Suprapubic skin (tissue), 4 donors: ENCODE measurements around the gene EIF4E. TPM values are rescaled to one million over a fixed set of nuclear protein-coding genes. Genes with fewer than 3 reads are reported as not detected.

Source experiments
- DNase-seq, 2 donors: peaks; one replicate each; pipeline ENCODE4 v3.0.0-alpha.2; 2019; ENCODE audit warnings: low spot score in 2 of 2
- H3K27ac ChIP-seq: fragments of 200-600 bp; sonication (generic); one replicate; pipeline ENCODE4 v1.5.1; 2019
- H3K27me3 ChIP-seq: fragments of 200-600 bp; sonication (generic); one replicate; pipeline ENCODE4 v1.5.1; 2019
- H3K36me3 ChIP-seq: fragments of 200-600 bp; sonication (generic); one replicate; pipeline ENCODE4 v1.5.1; 2019
- H3K4me1 ChIP-seq: fragments of 200-600 bp; sonication (generic); one replicate; pipeline ENCODE4 v1.5.1; 2019
- H3K4me3 ChIP-seq: fragments of 200-600 bp; sonication (generic); one replicate; pipeline ENCODE4 v1.5.1; 2019; ENCODE audit warnings: mild to moderate bottlenecking
- H3K9me3 ChIP-seq: fragments of 200-600 bp; sonication (generic); one replicate; pipeline ENCODE4 v1.5.1; 2019
- CTCF ChIP-seq, 2 donors: fragments of 200-600 bp in 1 of 2; fragments of 450-650 bp in 1 of 2; sonication (generic) in 1 of 2; IDR thresholded peaks; one replicate each; pipeline ENCODE4 v1.5.1; 2016 to 2019; ENCODE audit warnings: antibody characterized with exemption in 2 of 2, mild to moderate bottlenecking in 1 of 2, moderate library complexity in 1 of 2
- EP300 ChIP-seq: sonication (generic); formaldehyde crosslinking; IDR thresholded peaks from one replicate; pipeline ENCODE4 v1.6.1; 2017; ENCODE audit warnings: antibody characterized with exemption
- POLR2A ChIP-seq, 2 donors: fragments of 450-650 bp; IDR thresholded peaks; one replicate each; pipeline ENCODE4 v1.6.1; 2017; ENCODE audit warnings: antibody characterized with exemption in 2 of 2, mild to moderate bottlenecking in 2 of 2, moderate library complexity in 2 of 2
- POLR2AphosphoS5 ChIP-seq, 3 donors: sonication (generic); formaldehyde crosslinking; IDR thresholded peaks; one replicate each; pipeline ENCODE4 v1.6.1; 2017; ENCODE audit warnings: antibody characterized with exemption in 3 of 3
- WGBS: methylation state at CpG from one replicate; pipeline ENCODE4 v1.1.5; 2018; 5-methylcytosine and 5-hydroxymethylcytosine counted together
- total RNA-seq, 4 donors: library from RNA; depleted of rRNA; stranded (reverse); fragments of >200 nt; gene quantifications; one replicate each; pipeline ENCODE4 v1.1.0, GENCODE V29; 2016

The EIF4E gene
- total RNA-seq, 4 donors from 2014 or later = 42.5 to 68.7 (median 54.6) TPM

GRCh38 chr4:98958065-98958464 is 29.1 kb upstream of the EIF4E start:
- H3K36me3 ChIP-seq = no peaks in the 10 kb centered on the region
- no peaks in the 10 kb centered on the region for H3K27me3 ChIP-seq
- no peak for DNase-seq
- no peaks in the 10 kb centered on the region for H3K9me3 ChIP-seq
- TF ChIP-seq POLR2A (IDR thresholded peaks at IDR 0.05) (no peak), CTCF (IDR thresholded peaks at IDR 0.05) (no peak), EP300 (no peak), POLR2AphosphoS5 (IDR thresholded peaks at IDR 0.05) (no peak)
- WGBS = 93% methylated on average over 2 of the region's 2 CpGs
- H3K4me1 ChIP-seq = no peaks in the 10 kb centered on the region
- no peak overlapping the region for H3K4me3 ChIP-seq
- no peak overlapping the region for H3K27ac ChIP-seq

DNA sequence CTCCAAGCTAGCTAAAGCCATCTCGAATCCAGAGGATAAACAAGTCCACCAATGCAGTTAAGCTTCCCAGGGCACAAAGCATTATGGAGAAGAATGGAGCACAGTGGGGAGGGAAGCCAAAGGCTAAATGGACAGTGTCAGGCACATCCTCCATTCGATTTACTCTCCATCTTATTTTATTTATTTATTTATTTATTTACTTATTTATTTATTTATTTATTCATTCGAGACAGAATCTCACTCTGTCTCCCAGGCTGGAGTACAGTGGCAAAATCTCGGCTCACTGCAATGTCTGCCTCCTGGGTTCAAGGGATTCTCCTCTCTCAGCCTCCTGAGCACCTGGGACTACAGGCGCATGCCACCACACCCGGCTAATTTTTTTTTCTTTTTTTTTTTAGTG is 26.3 kb upstream of the EIF4E start:
- Histone ChIP-seq H3K27ac (no peak overlapping the region), H3K27me3 (no peaks in the 10 kb centered on the region), H3K9me3 (no peaks in the 10 kb centered on the region), H3K4me3 (no peak overlapping the region), H3K4me1 (no peaks in the 10 kb centered on the region), H3K36me3 (no peaks in the 10 kb centered on the region)
- TF ChIP-seq EP300 (no peak), POLR2A (IDR thresholded peaks at IDR 0.05) (no peak), CTCF (IDR thresholded peaks at IDR 0.05) (no peak), POLR2AphosphoS5 (IDR thresholded peaks at IDR 0.05) (no peak)
- WGBS = 90% methylated on average over 6 of the region's 6 CpGs
- no peak for DNase-seq

DNA sequence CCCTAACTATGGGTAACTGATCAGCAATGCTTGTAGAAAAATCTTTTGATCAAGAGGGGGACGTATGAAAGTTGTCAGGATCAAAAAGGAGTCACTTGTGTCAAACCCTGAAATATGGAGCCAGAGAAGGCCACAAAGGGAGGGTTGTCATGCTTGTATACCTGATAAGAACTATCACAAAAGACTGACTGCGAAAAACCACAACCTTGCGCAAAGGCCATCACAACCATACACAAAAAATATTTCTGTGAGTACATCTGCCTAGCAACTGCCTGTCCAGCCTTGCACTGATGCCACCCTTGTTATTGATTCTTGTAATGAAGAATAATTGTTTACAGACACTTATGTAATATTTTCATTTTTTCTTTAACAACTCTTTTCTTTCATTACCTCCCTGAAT is 22.8 kb upstream of the EIF4E start:
- Histone ChIP-seq H3K36me3 (no peaks in the 10 kb centered on the region), H3K4me1 (no peaks in the 10 kb centered on the region), H3K9me3 (no peaks in the 10 kb centered on the region), H3K27me3 (no peaks in the 10 kb centered on the region), H3K4me3 (no peak overlapping the region), H3K27ac (no peak overlapping the region)
- no peak for DNase-seq
- WGBS = 97% methylated on average over 3 of the region's 3 CpGs
- TF ChIP-seq EP300 (no peak), CTCF (IDR thresholded peaks at IDR 0.05) (no peak), POLR2AphosphoS5 (IDR thresholded peaks at IDR 0.05) (no peak), POLR2A (IDR thresholded peaks at IDR 0.05) (no peak)

DNA sequence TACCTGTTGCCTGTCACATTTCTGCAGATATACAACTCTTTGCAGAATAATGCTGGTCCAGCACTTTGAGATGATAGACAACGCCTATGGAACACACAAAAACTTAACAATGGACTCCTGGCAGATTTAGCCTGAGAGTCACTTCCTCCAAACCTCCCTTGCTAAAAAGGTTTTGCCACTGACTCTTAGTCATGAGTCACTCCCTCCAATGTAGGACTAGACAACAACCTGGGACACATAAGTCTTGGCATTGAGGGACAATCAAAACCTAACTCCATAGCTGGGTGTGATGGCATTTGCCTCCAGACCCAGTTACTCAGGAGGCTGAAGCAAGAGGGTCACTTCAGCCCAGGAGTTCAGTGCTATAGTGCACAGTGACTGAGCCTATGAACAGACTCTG is 22.0 kb upstream of the EIF4E start:
- no peaks in the 10 kb centered on the region for H3K27me3 ChIP-seq
- 85% methylated on average over 1 of the region's 1 CpG for WGBS
- TF ChIP-seq POLR2AphosphoS5 (IDR thresholded peaks at IDR 0.05) = no peak
- TF ChIP-seq CTCF (IDR thresholded peaks at IDR 0.05) = no peak
- TF ChIP-seq EP300 = no peak
- TF ChIP-seq POLR2A (IDR thresholded peaks at IDR 0.05) = no peak
- H3K4me1 ChIP-seq = no peaks in the 10 kb centered on the region
- no peaks in the 10 kb centered on the region for H3K9me3 ChIP-seq
- no peaks in the 10 kb centered on the region for H3K36me3 ChIP-seq
- no peak for DNase-seq
- no peak overlapping the region for H3K4me3 ChIP-seq
- H3K27ac ChIP-seq = no peak overlapping the region

DNA sequence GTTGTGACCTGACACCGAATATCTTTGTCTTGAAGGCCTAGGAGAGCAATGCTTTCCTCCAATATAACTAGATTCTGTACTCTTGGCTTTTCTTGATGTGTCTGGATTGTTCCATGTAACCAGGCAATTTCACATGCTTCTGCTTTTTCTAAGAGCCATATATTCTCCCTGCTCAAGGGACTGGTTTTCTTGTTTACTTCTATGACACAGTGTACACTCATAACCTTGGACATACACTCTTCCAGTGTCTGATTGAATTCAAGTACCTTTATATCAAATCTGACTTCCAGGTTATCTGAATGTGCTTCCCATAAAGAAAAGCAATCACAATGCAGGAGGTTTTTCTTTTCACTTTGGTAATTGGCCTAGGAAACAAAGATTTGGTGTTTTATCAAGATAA is 17.4 kb upstream of the EIF4E start:
- H3K27ac ChIP-seq = no peak overlapping the region
- 93% methylated on average over 1 of the region's 1 CpG for WGBS
- no peaks in the 10 kb centered on the region for H3K27me3 ChIP-seq
- no peaks in the 10 kb centered on the region for H3K4me1 ChIP-seq
- no peak overlapping the region for H3K4me3 ChIP-seq
- TF ChIP-seq EP300 (no peak), POLR2AphosphoS5 (IDR thresholded peaks at IDR 0.05) (no peak), CTCF (IDR thresholded peaks at IDR 0.05) (no peak), POLR2A (IDR thresholded peaks at IDR 0.05) (no peak)
- DNase-seq = no peak
- no peaks in the 10 kb centered on the region for H3K36me3 ChIP-seq
- H3K9me3 ChIP-seq = no peaks in the 10 kb centered on the region
